GM19372 (cell line): Measurements from ENCODE around the gene LHCGR.
"Not testable (repeated sequence)": the region's sequence is repeated elsewhere in the genome, so short reads cannot be mapped to it uniquely, and the experiment has no call there.

Experiments used
- ATAC-seq: cut with Tn5 transposase; IDR thresholded peaks from one replicate; pipeline ENCODE4 v1.9.1; 2021; ENCODE audit warnings: mild to moderate bottlenecking, low read depth, moderate library complexity; ENCODE audit not compliant: unreplicated experiment

LHCGR gene

DNA sequence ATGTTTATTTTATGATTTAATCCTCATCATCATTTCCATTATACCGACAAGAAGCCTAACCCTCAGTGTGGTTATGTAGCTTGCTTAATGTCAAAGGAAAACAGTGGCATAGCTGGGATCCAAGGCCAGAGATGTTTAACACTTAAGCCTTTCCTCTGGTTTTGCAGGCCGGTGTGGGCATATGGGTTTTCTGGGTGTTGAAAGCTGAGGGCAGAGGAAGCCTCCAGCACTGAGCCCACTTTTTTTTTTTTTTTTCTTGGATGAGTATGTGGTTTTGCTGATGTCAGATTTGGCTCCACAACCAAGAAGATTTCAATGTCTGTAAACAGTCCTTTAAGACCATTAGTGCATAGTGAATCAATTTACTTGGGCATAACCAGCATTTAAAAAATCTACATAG lies 41.3 kb downstream of the LHCGR start:
- no peak for ATAC-seq

DNA sequence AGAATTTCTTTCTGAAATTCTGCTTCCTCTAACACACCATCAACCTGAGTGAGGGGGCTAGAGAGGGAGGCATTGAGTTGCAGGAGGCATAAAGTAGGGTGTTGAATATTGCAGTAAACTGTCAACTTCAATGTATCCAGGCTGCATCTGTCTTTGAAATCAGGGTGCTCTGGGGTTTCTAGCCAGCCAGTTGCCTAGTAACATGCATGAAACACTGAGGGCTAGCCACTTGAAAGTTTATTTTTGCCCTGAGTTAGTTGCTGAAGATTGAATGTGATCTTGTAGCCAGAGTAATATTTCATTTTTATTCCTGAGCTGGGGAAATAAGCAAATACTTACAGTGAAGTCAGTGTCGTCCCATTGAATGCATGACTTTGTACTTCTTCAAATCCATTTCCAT lies 41.9 kb downstream of the LHCGR start:
- no peak for ATAC-seq

DNA sequence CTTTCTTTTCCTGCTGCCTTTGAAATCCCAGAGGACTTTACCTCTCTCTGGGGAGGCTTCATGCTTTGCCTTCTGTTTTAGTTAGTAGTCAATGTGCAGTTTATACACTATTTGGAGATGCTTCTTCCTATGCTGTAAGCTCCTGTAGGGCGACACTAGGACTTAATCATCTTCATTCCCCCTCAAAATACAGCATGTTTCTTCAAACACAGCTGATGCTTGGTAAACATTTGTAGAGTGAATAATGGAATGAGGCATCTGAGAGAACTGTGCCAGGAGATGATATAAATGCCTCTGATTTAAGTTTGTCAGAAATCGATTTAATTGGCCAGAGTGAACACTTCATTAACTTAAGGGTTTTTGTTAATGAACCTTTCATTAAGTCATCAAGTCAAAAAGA lies 43.4 kb downstream of the LHCGR start:
- no peak for ATAC-seq

DNA sequence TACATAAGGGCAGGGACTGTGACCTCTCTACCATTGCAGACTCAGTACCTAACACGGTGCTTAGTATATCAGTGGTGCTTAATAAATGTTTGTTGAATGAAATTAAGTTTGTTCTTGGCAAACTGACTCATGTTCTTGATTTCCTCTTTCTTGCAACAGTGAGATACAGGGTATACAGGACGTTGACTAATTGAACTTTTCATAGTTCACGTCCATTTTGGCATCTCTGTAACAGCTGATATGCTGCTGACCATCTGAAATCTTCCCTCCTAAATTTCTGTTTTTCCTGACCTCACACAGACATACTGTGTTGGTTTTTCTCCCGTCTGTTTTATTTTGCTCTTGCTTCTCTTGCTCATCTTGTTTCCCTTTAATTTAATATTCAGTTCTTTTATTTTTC lies 44.2 kb downstream of the LHCGR start:
- no peak for ATAC-seq

DNA sequence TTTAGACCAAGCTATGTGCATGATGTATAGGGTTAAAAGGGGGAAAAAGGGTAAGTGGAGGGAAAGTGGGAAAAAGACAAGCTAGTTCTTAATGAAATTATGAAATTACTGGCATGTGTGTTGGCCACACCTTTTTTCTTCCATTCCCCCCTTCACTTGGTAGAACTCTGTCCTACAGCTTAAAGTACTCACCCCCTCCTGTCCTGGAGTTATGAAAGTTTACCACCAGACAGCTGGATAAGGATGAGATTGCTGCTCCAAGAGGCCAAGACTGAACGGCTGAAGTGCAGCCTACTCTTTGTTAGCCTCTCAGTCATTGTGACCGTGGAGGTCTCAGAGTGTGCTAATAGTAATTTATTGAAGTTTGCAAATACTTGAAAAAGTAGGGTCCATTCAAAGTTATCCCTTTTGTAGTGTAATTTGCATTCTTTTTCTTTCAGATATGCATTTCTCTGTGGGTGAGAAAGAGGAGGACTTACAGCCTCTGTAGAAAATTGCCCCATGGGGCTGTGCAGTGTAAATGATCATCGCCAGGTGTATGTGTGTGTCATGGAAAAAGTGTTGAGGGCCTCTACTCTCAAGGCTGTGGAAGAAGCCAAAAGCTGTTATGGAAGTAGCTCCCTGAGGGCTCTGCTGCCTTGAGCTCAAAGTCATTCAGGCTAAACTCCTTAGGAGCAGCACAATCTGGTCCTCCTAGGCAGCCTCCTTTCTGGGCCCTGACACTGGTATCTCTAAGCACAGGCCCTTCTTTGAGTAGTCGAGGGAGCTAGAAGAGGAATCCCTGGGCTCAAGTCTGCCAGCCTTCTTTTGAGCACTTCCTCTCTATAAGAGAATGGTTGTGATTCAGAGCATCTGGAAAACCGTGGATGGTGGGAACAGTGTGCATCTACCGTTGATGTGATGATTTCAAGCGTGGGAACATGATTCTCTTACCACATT lies 46.2 kb downstream of the LHCGR start:
- ATAC-seq: no peak

DNA sequence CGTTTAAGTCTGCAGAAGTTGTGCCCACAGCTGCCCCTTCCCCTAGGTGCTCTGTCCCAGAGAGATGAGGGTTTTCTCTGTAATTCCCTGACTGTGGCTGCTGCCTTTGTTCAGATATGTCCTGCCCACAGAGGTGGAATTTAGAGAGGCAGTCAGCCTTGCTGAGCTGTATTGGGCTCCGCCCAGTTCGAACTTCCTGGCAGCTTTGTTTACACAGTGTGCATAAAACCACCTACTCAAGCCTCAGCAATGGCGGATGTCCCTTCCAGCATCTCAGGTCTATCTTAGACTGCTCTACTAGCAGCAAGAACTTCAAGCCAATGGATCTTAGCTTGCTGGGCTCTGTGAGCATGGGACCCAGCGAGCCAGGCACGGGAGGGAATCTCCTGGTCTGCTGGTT lies 48.1 kb downstream of the LHCGR start:
- ATAC-seq: no peak

DNA sequence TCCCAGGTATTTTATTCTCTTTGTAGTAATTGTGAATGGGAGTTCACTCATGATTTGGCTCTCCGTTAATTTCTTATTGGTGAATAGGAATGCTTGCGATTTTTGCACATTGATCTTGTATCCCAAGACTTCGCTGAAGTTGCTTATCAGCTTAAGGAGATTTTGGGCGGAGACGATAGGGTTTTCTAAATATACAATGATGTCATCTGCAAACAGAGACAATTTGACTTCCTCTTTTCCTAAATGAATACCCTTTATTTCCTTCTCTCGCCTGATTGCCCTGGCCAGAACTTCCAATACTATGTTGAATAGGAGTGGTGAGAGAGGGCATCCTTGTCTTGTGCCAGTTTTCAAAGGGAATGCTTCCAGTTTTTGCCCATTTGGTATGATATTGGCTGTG lies 51.9 kb downstream of the LHCGR start:
- ATAC-seq: not testable (repeated sequence)

DNA sequence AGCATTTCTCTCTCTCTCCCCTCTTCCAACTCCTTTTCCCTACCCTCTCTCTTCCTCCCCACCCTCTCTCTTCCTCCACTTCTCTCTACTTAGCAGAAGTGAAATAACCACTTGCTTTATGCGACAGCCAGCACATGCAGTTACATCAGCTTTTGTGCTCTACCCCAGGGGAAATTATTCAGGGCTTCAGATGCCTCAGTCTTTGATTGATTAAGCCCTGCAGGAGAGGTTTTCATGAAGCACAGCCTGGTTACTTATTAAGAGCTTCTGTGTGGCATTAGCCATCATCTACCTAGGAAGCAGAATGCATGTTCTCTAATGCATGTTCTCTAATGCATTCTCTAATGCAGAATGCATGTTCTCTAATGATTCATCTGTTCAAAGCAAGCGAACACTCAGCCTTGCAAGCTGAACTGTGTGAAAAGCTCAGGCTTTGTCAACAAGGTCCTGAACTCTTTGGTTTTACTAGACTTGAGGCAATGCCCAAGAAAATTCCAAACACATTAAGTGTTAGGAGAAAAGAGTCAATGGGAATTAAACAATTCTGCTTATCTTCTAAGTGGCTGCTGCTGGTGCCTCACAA lies 56.1 kb downstream of the LHCGR start:
- no peak for ATAC-seq

DNA sequence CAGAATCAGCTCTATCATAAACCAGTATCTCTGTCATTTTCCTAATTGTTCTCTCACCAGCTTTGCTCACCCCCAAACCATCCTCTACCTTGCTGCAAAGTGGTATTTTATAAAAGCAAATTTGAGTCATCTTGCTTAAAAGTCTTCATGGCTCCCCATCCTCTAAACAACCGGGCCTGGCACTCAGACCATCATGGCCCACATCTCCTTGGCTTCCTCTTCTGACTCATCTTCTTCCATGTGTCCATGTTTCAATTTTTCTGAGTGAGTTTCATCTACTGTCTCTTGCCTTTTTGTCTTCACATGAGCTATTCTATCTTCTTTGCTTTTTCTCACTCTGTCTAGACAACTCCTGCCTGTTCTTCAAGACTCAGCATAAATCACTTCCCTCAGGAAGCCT lies 58.6 kb downstream of the LHCGR start:
- ATAC-seq: no peak

DNA sequence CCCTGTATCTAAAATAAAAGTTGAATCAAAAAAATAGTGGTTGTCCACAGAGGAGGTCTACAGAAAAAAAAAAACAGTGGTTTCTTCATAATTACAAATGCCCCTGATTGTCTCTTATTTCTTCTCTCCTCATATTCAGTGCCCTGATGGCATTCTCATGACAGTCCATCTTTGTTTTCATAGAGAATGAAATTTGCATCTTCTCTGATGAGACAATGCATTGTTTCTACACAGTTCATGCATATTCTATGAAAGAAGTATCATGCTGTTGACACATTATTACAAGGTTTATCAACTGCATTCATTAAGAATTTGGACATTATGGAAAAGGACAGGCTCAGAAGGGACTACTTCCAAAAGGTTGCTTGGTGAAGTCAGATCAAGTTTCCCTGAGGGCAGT lies 59.5 kb downstream of the LHCGR start:
- no peak for ATAC-seq

DNA sequence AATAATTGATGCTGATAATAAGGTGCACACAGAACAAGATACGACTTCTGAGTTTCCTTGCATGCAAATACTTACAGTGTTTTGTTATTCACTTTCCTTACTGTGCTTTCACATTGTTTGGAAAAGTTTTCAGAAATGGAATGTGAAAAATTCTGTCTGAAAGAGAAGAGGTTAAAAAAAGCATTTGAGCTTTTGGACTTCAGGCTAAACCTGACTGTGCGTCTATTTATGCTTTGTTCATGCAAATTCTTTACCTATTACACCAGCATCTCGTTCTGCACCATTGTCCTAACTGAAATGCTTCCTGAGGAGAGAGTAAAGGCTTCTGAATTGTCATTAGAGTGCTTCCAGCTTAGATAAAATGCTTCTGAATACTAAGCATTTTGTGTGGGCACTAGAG lies 61.4 kb downstream of the LHCGR start:
- ATAC-seq: no peak

DNA sequence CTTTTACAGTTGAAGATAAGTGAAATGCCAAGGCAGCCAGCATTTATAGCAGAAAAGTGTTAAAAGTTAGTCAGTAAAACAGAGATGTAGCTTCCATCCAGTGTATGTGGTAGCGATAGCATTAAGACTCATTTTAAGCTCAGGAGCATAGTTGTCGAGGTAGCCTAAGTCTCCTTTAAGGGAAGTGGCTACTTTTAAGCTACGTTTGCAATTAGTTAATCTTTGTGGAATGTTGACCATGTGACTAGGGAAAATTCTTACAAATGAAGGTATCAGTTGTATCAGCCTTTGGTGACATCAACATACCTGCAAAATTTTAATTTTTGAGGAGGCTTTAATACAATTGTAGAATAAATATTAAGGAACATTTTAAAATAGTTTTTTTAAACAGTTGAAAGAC lies 61.9 kb downstream of the LHCGR start:
- no peak for ATAC-seq

DNA sequence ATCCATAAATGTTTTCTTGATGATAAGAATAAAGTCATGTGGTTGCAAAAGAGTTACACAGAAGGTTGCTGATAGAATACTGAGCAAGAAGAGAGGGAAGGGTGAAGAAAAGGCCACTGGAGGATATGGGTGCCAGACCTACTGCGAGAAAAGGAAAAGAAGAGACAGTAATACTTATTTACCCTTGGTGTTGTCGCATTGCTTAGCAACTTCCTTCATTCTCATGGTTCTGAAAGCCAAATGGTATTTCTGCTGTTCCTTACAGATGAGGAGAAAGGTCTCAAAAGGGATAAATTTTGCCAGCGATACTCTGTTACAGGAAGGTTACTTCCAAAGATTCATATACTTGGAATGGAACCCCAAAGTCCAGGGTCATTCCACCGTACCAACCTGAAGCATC lies 62.5 kb downstream of the LHCGR start:
- ATAC-seq: no peak

DNA sequence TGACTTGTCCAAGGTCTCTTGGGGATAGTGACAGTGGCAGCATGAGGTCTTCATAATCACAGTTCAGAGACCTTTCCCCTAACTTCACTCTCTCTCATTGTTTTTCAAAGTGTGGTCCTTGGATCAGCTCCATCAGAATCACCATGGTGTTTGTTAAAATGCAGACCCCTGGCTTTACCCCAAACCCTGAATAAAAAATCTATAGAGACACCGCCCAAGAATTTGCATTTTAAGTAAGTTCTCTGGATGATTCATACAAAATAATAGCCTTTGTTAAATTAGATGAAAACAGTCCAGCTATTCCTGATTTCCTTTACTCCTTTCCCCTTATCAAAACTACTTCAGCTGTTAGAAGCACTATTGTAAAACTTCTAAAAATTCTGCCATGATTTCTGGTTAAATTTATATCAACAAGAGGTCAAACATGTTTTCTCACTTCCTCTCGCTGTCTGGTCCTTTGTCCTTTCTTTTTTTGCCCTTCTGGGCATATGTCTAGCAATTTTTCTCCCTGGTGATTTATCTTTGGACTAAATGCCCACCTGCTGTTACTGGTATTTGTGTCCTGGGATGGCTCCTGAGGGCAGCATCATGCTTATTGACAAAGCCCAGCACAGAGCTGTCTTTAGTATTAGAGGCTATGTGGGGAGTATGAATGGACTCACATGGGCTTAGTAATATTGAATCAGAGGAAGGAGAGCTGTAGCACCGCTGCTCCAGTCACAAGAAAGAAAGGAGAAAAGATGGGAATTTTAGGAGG lies 63.4 kb downstream of the LHCGR start:
- no peak for ATAC-seq

DNA sequence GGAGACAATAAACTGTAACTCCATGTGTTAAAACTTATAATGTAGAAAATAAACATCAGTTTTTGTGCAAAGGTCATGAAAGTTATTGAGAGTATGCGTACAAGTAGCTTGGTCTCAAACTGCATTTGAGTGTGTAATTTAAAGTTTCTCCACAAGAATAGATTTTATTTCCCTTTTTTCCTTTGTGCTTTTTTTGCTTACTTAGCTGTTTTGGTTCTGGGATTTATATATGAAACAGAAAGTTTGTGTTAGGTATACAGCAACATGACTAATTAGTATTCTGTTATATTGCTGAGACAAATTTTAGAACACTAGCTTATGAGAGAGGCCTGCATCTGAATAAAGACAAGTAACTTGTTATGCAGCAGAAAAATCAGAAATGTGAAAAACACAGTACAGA lies 70.4 kb downstream of the LHCGR start:
- no peak for ATAC-seq

DNA sequence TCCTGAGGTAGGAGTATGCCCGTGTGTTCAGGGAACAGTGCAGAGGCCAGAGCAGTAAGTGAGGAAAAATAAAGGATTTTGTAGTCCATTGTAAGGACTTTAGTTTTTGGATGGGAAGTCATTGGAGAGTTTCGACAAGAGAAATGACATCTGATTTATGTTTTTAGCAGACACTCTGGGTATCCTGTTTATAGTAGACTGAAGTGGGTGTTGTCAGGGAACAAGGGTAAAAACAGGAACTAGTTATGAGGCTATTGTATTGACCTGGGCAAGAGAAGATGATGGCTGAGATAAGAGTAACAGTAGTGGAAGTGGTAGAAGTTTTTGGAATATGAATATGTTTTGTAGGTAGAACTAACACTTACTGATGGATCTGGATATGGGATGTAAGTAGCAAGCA lies 78.1 kb downstream of the LHCGR start:
- ATAC-seq: no peak

DNA sequence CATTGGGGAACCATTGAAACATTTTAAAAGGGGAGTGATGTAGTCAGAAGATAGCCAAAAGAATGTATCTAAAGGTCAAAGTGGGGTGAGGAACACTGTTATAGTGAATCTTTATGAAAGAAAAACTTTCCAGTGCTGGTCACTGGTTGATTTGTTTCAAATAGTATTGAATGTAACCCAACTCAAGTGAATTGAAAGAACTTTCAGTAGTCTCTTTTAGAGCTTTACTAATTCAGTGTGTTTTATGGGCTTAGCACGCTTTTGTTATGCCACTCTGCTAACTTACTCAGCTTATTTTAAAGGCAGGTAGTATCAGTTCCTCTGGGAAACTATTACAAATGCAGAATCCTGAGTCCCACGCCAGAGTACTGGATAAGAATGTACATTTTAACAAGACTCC lies 80.6 kb downstream of the LHCGR start:
- no peak for ATAC-seq

DNA sequence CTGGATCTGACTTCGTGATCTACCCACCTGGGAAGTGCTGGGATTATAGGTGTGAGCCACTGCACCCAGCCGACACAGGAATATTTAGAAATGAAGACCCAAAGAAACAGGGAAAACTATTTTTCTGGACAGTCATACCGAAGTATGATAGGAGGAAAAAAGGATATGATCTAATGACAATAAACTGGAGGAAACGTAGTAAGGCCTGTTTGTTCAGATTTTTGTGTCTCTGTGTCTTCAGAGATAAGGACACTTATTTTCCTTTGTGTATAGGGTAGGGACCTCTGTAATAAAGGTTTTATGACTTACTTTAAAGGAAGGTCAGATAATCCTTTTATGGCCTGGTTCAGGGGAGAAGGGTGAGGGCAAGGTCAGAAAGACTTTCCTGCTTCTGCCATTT lies 81.9 kb downstream of the LHCGR start:
- no peak for ATAC-seq

DNA sequence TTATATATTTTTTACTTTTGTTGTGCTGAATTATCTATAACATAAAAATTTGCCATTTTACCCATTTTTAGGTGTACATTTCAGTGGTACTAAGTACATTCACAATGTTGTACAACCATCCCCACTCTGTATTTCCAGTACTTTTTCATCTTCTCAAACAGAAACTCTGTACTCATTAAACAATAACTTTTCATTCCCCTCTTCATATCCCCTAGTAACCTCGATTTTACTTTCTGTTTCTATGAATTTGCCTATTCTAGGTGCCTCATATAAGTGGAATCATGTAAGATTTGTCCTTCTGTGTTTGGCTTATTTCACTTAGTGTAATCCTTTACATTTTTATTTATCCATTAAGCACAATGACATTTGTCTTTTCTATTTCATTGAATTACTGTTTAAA lies 86.5 kb downstream of the LHCGR start:
- peak; percentile 77 for ATAC-seq

DNA sequence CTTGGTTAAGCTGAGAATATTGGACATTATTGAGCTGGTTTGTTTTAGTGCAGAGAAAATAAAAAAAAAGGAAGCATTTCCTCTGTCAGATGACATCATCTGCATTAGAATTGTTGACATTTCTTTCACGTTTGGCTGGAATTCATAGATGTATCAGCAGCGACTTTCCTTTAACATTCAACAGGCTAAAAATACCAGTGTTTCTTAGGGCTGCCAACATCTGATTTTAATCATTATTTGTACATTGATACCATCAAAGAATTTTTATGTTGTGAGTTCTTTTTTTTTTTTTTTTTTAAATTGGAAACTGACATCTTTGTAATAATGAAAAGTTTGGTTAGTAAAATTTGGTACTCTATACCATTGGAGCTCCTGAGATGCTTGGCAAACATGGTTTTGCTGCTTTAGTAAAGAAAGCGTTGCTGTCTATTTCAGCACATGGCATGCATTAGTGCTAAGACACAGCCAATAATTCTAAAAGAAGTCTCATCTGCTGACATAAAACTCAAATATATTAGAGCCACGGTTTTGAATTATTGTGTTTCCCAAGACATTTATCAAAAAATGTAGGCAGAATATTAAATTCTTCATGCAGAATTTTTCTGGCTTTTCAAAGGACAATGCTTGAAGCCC lies 104.2 kb downstream of the LHCGR start:
- ATAC-seq: no peak

DNA sequence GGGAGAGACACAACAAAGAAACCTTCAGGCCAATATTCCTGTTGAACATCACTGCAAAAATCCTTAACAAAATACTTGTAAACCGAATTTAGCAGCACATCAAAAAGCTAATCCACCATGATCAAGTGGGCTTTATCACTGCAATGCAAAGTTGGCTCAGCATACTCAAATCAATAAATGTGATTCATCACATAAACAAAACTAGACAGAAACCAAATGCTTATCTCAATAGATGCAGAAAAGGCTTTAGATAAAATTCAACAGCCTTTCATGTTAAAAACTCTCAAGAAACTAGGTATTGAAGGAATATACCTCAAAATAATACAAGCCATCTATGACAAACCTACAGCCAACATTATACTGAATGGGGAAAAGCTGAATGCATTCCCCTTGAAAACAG lies 117.3 kb downstream of the LHCGR start:
- no peak for ATAC-seq
